Stimulated activated CD8-positive, alpha-beta memory T cell treated with anti-CD3 and anti-CD28 coated beads, Interleukin-7, amount 100 ng/mL, for 1 hour (primary cell): ENCODE data around the gene RNF157.
A peak's percentile ranks its signal among the peaks of the same experiment; 100 is the strongest.

Experiments
- DNase-seq, 2 donors: peaks; one replicate each; pipeline ENCODE4 v3.0.0-alpha.2; 2020; ENCODE audit warnings: low read depth in 2 of 2

RNF157 gene

DNA sequence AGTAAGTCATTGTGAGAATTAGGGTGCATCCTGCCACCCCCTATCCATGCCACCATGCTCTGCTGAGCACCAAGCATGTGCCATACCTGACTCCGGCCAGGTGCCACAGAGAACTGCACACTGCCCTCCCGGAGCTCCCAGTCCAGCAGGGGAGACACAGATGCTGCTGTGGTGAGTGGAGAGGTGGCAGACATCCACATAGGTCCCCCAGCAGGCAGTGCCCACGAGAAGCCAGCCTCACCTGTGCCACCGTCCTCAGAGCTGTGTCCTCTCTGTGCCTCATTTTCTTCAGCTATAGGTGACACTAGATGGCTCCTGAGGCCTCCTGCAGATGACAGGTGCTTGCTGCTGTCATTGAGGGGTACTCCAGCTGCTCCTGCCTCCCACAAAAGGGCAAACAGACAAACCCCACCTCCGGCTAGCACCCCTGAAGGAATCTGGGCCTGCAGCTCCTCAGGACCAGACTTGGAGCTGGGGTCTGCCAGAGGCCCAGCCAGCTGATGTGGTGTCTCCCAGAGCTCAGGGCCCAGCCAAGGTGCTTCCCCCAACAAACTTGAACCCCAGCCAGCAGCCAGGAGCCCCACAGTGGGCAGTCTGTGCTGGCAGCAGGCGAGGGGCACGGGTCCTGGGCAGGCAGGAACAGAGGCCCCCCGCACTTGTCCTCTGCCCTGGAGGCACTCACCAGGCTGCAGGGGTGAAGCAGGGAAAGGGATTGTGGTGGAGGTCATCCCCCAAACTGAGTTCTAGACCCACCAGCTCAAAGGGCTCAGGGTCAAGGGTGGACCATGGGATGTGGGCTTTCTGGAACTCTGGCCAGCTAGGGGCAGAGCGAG lies 116.3 kb downstream of the RNF157 start:
- no peak for DNase-seq

DNA sequence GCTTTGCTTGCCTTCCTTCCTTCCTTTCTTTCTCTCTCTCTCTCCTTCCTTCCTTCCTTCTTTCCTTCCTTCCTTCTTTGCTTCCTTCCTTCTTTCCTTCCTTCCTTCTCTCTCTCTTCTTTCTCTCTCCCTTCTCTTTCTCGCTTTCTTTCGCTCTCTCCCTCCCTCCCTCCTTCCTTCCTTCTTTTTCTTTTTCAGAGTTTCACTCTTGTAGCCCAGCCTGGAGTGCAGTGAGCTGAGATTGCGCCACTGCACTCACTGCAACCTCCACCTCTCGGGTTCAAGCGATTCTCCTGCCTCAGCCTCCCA lies 117.1 kb downstream of the RNF157 start:
- DNase-seq = no peak

DNA sequence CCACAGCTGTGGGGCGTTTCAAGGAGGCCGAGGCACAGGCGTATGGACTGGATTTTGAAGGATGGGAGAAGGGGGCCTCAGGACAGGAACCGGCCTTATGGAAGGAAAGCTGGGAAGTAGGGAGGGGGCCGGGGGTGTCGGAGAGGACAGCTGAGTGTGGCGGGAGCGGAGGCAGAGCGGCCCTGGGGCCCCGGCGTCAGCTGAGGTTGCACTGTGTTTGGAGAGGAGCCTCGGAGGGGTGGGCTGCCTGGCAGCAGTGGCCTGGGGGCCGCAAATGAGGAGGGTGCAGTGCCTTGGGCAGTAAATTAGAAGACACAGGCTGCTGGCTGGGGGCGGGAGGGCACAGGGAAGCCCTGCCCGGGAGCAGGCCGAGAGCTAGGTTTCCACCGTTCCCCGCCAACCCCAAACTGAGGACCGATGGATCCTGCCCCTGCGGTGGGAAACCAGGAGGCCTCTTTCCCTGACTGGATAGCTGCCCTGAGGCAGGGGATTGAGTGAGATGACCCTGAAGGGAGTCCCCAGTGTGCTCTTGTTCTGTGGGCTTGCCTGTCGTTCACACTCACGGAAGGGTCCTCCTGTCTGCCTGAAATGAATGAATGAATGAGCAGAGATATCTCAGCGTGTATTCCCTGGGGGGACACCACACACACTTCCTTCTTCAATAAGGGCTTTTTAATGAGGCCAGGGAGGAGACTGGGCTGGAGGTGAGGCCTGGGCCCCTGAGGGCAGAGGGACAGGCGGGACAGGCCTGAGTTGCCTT lies 117.7 kb downstream of the RNF157 start:
- no peak for DNase-seq

DNA sequence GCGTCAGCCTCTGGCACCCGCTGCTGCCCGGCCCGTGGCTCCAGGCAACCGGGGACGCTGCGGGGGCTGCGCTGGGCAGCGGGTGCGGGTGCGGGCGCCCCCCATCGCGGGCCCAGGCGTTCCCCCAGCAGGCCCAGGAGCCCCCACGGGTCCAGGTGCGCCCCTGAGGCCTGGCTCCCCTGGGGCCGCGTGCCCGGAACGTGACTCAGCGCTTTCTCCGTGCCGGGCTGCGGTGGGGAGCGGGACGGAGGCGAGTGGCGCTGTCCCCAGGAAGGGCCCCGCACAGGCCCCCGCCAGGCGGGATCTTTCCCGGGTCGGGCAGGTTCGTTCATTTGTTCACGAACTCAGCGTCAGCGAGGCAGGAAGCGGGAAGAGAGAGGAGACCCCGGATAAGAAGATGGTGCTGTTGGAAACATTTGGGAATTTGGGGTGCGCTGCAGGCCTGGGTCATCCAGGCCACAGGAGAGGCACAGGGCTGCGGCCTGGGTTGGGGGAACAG lies 118.3 kb downstream of the RNF157 start:
- no peak for DNase-seq

DNA sequence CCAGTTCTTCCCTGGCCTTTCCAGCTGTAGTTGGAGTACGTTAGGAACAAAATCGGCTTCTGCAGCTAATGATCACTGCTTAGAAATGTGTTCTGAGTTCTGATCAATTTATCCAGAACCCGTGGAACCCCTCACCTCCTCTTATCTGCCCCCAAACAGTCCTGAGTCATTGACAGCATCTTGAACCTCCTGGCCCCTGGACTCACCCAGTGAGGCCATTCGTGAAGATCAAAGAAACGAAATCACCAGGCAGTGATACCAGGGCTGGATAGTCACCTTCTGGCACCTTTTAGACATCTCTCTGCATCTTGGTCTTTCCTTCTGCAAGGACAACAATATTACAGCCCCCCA lies 119.7 kb downstream of the RNF157 start:
- no peak for DNase-seq

DNA sequence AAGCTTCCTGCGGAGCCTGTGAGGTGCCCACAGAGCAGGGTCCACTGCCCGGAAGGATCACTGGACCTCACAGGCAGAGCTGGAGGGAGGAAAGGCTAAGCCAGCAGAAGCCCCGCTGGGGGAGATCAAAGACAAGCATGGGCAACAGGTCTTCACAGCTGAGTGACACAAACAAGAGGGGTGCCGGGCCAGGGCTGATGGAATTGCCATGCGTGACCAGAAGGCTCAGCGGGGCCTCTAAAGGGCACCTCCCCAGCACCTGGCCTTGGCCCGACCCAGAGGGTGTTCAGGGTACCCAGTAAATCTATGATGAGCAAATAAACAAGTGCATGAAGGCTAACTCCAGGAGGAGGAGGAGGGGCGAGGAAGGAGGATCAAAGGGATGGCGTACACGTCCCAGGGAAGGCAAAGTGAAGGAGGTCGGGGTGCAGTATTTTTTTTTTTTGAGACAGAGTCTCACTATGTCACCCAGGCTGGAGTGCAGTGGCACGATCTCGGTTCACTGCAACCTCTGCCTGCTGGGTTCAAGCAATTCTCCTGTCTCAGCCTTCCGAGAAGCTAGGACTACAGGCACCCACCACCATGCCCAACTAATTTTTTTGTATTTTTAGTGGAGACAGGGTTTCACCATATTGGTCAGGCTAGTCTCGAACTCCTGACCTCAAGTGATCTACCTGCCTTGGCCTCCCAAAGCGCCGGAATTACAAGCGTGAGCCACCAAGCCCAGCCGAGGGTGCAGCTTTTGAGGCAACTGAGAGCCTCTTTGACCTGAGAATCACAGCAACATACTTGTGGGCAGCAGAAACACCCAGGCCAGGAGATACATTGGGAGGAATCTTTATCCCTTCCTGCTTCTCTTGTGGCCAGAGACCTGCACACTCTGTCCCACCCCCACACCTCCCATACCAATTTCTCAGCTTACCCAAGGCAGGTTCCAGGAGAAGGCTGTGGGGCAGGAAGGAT lies 120.6 kb downstream of the RNF157 start:
- no peak for DNase-seq

DNA sequence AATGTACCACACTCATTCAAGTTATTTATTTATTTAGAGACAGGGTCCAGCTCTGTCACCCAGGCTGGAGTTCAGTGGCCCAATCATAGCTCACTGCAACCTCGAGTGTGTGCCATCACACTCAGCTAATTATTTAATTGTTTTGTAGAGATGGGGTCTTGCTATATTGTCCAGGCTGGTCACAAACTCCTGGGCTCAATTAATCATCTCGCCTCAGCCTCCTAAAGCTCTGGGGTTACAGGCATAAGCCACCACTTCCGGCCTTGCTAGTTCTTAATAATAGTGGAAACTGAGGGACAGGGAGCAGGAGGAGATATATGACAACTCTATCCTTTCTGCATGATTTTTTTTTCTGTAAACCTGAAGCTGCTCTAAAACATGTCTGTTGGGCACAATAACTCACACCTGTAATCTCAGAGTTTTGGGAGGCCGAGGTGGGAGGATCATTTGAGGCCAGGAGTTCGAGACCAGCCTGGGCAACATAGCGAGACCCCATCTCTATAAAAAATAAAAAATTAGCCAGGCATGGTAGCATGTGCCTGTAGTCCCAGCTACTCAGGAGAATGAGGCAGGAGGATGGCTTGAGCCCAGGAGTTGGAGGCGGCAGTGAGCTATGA lies 125.0 kb downstream of the RNF157 start:
- DNase-seq = no peak

DNA sequence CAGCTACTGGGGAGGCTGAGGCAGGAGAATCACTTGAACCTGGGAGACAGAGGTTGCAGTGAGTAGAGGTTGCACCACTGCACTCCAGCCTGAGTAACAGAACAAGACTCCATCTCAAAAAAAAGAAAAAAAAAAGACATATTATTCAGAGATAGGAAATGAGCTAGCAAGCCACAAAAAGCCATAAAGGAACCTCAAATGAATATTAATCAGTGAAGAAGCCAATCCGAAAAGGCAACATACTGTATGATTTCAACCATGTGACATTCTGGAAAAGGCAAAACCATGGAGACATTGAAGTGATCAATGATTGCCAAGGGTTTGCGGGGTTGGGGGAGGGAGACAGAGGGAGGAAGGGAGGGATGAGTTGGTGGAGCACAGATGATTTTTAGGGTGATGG lies 128.3 kb downstream of the RNF157 start:
- no peak for DNase-seq

DNA sequence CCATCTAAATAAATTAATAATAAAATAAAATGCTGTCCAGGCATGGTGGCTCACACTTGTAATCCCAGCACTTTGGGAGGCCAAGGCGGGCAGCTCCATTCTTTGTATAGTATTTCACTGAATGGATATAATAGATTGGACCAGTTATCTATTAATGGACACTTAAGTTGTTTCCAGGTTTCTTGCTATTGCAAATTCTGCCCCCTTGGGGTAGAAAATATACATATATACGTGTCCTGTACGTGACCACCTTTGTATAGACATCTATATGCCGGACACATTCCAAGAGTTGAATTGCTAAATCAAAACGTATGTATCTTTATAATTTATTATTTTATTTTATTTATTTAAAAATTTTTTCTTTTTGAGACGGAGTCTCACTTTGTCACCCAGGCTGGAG lies 132.8 kb downstream of the RNF157 start:
- no peak for DNase-seq

DNA sequence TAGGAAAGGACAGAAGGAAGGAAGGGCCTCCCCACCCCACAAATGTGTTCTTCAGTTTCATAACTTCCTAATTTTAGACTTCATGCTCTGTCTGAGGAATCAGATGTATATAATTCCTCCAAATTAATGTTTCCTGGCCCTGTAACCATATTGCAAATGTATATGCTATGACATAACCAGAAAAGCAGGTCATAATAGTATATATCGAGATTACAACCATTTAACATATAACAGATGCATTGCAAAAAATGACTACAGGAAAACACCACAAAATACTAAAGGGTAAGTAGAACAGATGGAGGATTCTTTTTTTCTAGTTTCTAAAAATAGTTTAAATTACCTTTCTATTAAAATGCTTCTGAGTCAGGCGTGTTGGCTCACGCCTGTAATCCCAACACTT lies 133.6 kb downstream of the RNF157 start:
- DNase-seq = no peak

DNA sequence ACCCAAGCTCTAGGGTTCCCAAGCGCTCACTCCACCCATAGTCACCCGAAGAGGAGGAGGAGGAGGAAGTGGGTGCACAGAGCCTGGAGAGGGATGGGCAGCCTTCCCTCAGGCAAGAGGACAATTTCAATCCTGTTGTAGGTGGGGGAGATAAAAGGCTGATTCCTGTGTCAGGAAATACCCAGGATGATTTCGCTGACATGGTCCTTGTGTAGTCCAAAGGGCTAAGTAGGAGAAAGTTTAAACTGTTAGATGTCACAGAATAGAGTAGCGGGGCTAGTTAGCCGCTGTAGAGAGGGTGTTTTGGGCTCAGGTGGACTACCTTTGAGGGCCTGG lies 135.4 kb downstream of the RNF157 start:
- no peak for DNase-seq

DNA sequence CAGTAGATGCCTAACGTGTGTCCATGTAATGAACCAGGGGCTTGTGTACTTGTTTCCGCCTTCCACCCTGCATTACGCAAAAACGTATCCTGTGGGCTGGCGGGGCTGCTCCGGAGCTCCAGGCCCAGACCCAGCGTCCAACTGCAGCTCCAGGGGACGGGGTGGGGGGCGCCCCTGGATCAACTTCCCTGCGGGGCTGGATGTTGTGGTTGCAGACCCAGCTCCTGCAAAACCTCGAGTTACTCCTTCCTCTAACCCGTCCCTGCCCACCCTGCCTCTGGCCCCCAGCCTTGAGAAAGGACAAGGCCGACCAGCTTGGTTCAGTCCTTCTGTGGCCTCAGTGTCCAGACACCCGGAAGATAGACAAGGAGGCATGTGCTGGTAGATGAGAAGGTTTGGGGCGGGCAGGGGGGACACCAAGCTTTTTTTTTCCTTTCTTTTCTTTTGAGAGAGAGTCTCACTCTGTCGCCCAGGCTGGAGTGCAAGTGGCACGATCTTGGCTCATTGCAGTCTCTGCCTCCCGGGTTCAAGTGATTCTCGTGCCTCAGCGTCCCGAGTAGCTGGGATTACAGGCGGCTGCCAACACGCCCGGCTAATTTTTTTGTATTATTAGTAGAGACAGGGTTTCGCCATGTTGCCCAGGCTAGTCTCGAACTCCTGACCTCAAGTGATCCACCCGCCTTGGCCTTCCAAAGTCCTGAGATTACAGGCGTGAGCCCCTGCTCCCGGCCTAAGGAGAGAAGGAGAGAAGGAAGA lies 136.0 kb downstream of the RNF157 start:
- no peak for DNase-seq

DNA sequence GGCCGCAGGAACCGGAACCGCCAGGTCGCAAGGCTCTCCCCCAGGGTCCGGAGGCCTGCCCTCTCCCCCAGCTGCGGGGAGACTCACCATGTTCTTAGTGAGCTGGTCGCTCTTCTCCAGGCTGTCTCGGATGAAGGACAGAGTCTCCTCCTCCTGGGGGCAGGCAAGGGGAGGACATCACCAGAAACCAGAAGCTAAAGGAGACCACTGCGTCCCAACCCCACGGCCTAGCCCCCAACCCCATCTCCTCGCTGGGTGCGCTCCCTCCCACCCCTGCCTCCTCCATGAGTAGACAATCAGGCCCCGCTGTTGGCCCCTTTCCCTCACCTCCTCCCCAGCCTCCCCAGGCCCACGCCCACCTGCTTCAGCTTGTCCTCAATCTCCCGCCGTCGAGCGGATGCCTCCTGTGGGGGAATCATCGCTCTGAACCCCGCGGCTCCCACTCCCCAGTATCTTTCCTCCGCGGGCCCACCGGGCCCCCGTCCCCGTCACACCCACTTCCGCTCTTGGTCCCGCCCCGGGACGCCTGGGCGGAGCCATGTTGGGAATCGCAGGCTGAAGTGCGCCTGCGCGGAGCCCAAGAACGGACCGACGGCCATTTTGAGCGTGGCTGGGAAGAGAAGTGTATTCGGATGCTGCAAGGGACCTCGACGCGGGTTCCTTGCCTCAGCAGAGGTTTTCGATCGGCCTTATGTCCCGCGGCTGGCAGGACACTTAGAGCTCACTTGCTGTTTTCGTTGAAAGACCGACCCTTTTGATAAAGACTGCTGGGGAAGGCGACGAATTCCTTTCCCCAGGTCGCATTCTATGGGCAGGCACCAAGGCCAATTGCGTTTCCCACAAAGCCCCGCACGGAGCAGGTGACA lies 136.8 kb downstream of the RNF157 start, which contains the start of gene EXOC7:
Gene EXOC7, minus strand, starts transcription at position 514 of the 866 bp plus-strand sequence. Its CDS starts 95 bp downstream, at position 419.
- peak; percentile 86 to 88 for DNase-seq

DNA sequence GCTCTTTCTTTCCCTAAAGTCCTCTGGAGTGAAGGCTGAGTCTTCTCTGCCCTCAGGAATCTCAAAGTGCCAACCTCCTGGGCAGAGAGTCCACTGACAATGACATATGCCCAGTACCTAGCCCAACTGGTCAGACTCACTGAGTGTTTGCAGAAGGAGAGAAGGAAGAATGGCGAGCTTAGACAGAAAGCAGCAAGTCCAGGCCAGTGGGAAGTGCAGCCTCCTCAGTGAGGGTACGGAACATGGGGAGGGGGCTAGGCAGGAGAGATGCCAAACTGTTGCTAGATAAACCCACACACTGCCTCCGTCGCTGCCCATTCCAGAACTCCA lies 137.4 kb downstream of the RNF157 start:
- no peak for DNase-seq

DNA sequence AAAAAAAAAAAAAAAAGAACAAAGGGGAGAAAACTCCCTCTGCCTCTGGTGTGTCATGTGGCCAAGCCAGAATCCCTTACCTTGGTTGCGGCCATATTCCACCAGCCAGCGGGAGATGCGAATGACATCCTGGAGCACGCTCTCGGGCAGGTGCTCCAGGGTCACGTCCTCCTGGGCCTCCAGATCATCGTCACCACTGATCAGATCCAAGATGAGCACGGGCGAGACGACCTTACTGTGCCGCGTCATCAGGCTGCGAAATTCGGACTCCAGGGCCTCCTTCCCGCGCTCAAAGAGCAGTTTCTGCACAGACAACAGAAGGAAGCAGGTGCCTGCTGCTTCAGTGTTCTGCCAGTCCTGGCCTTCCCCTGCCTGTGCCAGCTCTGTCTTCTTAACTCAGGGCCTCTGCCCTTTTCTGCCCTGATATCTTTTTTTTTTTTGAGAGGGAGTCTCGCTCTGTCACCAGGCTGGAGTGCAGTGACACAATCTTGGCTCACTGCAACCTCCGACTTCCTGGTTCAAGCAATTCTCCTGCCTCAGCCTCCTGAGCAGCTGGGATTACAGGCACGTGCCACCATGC lies 142.5 kb downstream of the RNF157 start:
- no peak for DNase-seq

DNA sequence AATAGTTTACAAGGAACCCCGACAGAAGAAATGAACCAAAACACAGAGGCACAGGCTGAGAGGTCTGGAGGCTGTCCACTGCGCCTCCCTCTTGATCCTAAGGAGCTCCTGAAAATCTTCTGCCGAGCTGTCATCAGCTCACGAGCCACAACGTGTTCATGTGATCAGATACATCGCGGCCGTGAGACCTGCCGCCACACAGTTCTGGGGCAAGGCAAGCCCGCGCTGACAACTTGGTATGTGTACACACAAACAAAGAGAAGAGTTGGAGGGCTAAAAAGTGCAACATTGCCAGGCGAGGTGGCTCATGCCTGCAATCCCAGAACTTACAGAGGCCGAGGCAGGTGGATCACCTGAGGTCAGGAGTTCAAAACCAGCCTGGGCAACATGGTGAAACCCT lies 144.3 kb downstream of the RNF157 start:
- no peak for DNase-seq

DNA sequence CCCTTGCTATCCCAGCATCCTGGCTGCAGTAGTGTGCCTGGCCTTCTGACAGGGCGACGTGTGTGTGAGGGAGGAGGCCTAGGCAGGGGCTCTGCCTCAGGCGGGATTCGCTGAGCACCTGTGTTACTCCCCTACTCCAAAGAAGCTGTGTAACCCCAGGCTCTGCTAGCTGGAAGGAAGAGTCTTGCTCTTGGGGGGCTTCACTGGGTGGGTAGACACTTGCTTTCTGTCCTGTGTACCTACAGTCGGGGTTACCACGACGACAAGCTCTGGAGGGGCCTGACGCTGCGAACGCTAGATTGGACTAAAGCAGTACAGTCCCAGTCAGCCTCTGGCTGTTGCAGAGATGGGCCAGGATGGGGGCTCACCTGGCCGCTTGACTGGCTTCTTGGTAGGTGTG lies 146.2 kb downstream of the RNF157 start:
- no peak for DNase-seq

DNA sequence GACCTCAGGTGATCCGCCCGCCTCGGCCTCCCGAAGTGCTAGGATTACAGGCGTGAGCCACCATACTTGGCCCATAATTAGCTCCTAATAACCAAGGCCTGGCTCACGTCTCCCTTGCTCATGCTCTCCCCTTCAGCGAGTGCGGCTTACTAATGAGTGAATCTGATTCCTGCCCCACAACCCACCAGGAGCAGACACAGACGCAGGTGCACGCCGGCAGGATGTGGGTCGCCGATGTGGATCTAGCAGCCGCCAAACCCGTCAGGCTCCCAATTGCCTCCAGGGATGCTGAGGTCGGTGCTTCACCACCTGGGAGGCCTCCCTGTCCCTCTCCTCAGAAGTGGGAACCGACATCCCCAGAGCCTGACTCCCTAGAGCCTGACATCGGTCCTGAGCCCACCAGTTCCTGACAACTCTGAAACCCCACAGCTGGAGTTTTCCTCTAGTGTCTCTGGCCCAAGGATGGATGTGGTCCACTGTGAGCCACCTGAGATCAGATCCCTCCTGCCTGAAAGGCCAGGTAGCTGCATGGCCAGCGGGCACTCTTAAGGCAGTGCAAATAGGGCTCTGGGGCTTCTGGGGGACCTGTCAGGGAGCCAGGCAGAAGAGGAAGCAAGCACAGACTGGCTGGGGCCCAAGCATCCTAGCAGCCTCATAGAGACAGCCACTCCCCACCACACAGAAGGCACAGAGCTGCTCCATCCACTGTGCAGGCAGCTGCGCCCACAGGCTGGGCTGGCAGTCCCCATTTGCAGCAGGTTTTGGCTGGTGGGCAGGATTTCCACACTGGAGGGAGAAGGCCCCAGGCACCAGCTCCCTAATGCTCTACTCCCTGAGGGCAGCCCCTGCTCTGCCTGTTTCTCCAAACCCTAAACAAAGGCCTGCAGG lies 147.5 kb downstream of the RNF157 start:
- DNase-seq = no peak
